ENCODE results near the gene KCND2.

Gene KCND2

DNA sequence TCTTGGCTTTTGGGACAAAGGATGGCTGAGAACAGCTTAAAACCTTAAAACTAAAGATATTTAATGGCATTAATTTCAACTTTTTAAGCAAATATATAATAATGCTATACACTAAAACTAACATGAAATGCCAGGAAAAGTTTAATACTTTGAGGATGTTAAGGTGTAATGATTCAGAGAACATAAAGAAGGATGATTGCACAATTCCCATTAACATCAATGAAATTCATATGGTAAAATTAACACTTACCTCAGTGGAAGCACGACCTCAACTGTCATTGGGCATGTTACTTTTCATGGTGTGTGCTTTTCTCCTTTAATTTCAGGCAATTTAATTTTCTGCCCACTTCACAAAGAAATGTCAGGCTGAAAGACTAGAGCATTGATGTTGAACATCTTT is 171.7 kb downstream of the KCND2 start:
- Mint-ChIP-seq H3K4me1 (no peaks in the 10 kb centered on the region), H3K27ac (no peak overlapping the region), H3K36me3 (ENCODE audit: low read depth) (no peaks in the 10 kb centered on the region), H3K9me3 (no peaks in the 10 kb centered on the region), H3K4me3 (no peak overlapping the region), H3K27me3 (ENCODE audit: low read depth) (no peaks in the 10 kb centered on the region)
- TF ChIP-seq, protein P1, sequence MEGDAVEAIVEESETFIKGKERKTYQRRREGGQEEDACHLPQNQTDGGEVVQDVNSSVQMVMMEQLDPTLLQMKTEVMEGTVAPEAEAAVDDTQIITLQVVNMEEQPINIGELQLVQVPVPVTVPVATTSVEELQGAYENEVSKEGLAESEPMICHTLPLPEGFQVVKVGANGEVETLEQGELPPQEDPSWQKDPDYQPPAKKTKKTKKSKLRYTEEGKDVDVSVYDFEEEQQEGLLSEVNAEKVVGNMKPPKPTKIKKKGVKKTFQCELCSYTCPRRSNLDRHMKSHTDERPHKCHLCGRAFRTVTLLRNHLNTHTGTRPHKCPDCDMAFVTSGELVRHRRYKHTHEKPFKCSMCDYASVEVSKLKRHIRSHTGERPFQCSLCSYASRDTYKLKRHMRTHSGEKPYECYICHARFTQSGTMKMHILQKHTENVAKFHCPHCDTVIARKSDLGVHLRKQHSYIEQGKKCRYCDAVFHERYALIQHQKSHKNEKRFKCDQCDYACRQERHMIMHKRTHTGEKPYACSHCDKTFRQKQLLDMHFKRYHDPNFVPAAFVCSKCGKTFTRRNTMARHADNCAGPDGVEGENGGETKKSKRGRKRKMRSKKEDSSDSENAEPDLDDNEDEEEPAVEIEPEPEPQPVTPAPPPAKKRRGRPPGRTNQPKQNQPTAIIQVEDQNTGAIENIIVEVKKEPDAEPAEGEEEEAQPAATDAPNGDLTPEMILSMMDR (IDR thresholded peaks at IDR 0.05; ENCODE audit: unreplicated experiment in 3 of 3) = no peak

DNA sequence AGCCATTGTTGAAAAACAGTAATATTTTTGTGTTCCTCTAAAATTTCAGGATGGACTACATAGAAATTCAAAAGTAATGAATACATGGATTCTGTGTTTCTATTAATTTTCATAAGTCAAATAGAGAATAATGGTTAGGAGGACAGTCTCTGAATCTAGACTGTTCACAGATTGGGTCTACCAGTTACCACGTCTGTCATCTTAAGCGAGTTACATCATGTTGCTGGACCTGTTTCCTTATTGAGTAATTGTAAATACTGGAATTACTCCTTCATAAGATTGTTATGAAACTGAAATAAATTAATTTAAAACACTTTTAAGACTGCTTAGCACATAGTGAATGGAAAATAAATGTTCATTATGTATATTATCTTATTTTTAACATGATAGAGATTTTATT is 172.3 kb downstream of the KCND2 start:
- Mint-ChIP-seq H3K4me1 (no peaks in the 10 kb centered on the region), H3K27ac (no peak overlapping the region), H3K9me3 (no peaks in the 10 kb centered on the region), H3K4me3 (no peak overlapping the region), H3K27me3 (ENCODE audit: low read depth) (no peaks in the 10 kb centered on the region), H3K36me3 (ENCODE audit: low read depth) (no peaks in the 10 kb centered on the region)
- TF ChIP-seq, protein P1 (IDR thresholded peaks at IDR 0.05; ENCODE audit: unreplicated experiment in 3 of 3) = no peak

DNA sequence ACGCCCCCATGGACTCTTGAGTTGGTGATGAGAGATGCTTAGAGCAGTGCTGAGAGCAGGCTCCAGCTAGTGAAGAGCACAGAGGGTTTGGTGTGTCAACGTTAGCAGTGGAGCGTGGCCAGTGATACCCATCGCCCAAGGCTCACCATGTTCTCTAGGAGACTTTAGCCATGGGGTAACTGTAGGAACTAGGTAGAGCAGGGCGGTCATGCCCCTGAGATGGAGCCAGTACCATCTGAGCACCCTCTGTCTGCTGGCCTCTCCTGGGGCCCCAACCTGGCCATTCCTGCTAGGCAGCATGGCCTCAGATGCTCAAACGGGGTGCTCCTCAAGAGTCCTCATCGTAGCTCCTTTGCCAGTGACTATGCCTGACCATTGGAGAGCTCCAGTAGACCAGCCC is 179.7 kb downstream of the KCND2 start:
- Mint-ChIP-seq H3K27me3 (ENCODE audit: low read depth) (no peaks in the 10 kb centered on the region), H3K36me3 (ENCODE audit: low read depth) (peaks cover 3% of the 10 kb centered on the region), H3K27ac (no peak overlapping the region), H3K9me3 (peaks cover 20% of the 10 kb centered on the region), H3K4me1 (no peaks in the 10 kb centered on the region), H3K4me3 (no peak overlapping the region)
- TF ChIP-seq, protein P1 (IDR thresholded peaks at IDR 0.05; ENCODE audit: unreplicated experiment in 3 of 3) = no peak

DNA sequence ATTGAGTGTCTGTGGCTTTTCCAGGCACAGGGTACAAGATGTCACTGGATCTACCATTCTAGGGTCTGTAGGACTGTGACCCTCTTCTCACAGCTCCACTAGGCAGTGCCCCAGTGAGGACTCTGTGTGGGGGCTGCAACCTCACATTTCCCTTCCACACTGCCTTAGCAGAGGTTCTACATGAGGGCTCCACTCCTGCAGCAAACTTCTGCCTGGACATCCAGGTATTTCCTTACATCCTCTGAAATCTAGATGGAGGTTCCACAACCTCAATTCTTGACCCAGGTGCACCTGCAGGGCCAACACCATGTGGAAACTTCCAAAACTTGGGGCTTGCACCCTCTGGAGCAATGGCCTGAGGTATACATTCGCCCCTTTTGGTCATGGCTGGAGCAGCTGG is 183.7 kb downstream of the KCND2 start:
- Mint-ChIP-seq H3K4me3 (no peak overlapping the region), H3K36me3 (ENCODE audit: low read depth) (peaks cover 3% of the 10 kb centered on the region), H3K27me3 (ENCODE audit: low read depth) (no peaks in the 10 kb centered on the region), H3K4me1 (no peaks in the 10 kb centered on the region), H3K27ac (no peak overlapping the region), H3K9me3 (peaks cover 21% of the 10 kb centered on the region)
- TF ChIP-seq, protein P1 (IDR thresholded peaks at IDR 0.05; ENCODE audit: unreplicated experiment in 3 of 3) = no peak

DNA sequence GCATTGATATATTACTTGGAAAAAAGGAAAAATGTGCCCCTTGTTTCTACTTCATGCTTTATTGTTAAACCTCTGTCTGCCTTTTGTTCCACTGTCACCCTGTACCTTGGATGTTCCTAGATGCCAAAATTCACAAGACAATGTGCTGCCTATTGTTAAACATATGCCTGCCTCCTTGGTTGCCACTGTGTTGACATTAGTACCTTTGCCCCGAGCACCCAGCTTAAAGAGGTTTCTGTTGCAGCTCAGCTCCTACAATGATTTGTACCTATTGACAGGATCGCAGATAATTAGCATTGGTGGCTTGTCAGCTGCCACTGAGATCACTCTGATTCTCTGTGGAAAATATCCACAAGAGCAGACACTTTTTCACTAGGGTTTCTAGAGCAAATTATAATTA is 188.0 kb downstream of the KCND2 start:
- Mint-ChIP-seq H3K27ac (no peak overlapping the region), H3K27me3 (ENCODE audit: low read depth) (no peaks in the 10 kb centered on the region), H3K4me3 (no peak overlapping the region), H3K9me3 (peaks cover 8% of the 10 kb centered on the region), H3K36me3 (ENCODE audit: low read depth) (peaks cover 3% of the 10 kb centered on the region), H3K4me1 (no peaks in the 10 kb centered on the region)
- TF ChIP-seq, protein P1 (IDR thresholded peaks at IDR 0.05; ENCODE audit: unreplicated experiment in 3 of 3) = no peak

DNA sequence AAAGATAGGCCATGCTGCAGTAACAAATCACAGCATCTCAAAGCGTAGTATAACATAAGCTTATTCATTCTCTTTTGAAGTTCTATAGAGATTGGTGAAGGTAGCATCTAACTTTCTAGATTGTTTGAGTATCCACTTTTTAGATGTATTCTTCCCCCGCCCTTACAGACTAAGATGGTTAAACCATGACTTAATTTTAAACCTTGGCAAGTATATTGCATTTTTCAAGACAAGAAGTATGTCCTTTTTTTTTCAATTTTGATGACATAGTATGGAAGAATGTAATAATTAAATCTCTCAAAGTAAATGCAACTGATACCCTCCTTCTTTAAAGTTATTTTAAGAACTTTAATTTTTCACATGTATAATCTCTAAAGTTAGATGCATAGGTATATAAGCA is 190.0 kb downstream of the KCND2 start:
- no peaks in the 10 kb centered on the region for H3K36me3 Mint-ChIP-seq (ENCODE audit: low read depth)
- H3K4me3 Mint-ChIP-seq = no peak overlapping the region
- H3K9me3 Mint-ChIP-seq = no peaks in the 10 kb centered on the region
- H3K27me3 Mint-ChIP-seq (ENCODE audit: low read depth) = no peaks in the 10 kb centered on the region
- no peak overlapping the region for H3K27ac Mint-ChIP-seq
- TF ChIP-seq, protein P1 (IDR thresholded peaks at IDR 0.05; ENCODE audit: unreplicated experiment in 3 of 3) = no peak
- no peaks in the 10 kb centered on the region for H3K4me1 Mint-ChIP-seq

All from nephron (organoid).